Smooth muscle cell of the umbilical artery (primary cell): ENCODE results near the gene TMC8. TPM values are rescaled to one million over a fixed set of nuclear protein-coding genes. Genes with fewer than 3 reads are reported as not detected.

Experiments used
- total RNA-seq: library from RNA; depleted of rRNA; stranded (reverse); fragments of >200 nt; gene quantifications from 2 replicates; pipeline ENCODE4 v1.2.3, GENCODE V29; 2014

The TMC8 gene, protein sequence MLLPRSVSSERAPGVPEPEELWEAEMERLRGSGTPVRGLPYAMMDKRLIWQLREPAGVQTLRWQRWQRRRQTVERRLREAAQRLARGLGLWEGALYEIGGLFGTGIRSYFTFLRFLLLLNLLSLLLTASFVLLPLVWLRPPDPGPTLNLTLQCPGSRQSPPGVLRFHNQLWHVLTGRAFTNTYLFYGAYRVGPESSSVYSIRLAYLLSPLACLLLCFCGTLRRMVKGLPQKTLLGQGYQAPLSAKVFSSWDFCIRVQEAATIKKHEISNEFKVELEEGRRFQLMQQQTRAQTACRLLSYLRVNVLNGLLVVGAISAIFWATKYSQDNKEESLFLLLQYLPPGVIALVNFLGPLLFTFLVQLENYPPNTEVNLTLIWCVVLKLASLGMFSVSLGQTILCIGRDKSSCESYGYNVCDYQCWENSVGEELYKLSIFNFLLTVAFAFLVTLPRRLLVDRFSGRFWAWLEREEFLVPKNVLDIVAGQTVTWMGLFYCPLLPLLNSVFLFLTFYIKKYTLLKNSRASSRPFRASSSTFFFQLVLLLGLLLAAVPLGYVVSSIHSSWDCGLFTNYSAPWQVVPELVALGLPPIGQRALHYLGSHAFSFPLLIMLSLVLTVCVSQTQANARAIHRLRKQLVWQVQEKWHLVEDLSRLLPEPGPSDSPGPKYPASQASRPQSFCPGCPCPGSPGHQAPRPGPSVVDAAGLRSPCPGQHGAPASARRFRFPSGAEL
- total RNA-seq = not detected in 2 replicates

DNA sequence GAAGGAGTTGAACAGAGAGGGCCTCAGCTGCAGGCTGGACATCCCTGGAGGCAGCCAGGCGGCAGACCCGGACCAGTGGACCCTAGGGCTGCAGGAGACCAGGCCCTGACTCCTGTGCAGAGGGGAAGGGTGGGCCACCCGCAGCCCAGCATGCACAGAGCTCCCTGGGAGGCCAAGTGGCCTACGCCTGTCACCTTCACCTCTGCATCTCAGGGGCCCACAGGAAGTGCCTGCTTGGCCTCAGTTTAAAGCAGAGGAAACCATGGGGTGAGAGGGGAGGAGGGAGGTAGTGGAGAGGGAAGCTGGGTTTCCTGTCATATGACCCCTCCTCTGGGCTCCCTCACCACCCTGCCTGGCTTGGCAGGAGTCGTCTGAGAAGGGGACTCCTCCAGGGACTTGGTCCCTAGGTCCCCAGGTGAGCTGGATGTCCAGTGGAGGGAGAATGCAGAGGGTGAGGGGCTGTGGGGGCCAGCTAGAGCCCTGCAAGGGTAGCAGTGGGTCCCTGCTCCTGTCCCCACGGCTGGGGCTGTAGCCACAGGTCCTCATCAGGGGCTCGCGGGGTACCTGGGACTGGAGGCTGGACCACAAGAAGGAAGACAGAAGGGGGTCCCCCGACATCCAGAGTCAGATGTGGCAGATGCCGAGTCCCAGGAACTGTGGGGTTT is at the start of gene TMC8:
Gene TMC8, plus strand, starts transcription at position 335 of the 665 bp plus-strand sequence. CDS start 818 bp downstream, outside the sequence.

DNA sequence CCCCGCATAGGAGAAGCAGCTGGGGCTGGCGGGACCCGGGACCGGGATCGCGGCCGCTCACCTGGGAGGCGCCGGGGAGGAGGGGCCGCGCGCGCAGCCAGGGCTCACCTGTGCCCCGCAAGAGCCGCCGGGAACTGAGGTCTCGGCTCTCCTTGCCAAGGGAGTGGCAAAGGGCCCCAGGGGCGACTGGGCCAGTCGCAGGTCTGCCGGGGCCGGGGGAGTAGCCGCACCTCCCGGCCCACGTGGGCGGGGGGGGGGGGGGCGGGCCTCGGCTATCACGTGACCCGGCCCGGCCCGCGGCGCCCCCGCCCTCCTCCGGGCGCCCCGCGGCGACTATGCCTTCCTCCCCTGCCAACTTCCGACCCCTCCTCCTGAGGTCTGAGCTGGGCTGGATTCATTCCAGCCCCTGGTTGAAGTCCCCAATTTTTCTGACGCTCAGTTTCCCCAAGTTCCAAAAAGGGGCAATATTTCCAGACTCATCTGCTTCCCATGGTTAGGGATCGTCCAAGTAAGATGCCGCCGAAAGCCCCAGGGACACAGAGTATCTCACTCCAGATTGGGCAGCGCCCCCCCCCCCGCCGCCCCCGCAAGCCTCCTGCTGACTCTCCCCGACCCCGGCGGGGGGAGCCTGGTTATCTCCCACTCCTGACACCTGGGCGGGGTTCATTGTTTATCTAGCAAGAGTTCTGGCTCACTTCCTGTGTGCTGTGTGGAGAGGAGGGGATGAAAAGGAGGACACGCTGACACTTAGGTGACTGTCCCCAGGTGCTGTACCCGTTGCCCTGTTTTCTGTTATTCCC is 1.8 kb upstream of the TMC8 start, which contains the start of gene TMC6:
Gene TMC6, minus strand, starts transcription at position 205 of the 800 bp plus-strand sequence. CDS start 1,923 bp downstream, outside the sequence.

DNA sequence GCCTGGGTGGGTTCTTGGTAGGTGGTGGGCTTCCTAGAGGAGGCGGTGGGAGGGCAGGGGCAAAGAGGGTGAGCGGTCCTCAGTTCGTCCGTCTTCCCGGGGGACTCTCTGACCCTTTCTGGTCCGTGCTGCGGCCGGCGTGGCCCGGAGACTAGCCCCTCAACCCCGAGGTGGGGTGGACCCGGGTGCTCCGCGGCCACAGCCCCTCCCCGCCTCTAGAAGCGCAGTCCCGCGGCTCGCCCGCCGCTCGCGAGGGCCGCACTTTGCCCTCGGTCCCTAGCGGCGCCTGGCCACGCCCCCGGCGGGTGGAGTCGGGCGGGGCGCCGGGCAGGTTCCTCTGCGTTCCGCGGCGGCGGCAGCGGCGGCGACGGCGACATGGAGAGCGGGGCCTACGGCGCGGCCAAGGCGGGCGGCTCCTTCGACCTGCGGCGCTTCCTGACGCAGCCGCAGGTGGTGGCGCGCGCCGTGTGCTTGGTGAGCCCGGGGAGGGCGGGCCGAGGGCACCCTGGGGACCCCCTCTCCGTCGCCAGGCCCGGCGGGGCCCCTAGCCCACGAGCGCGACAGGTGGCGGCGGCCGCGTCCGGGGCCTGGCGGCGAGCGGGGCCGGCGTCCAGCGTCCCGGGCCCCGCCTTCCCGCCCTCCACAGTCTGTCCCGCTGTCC is 37.8 kb downstream of the TMC8 start, which contains the start of gene SYNGR2:
Gene SYNGR2, plus strand, starts transcription at position 340 of the 661 bp plus-strand sequence. Its CDS starts 36 bp downstream, at position 376.

DNA sequence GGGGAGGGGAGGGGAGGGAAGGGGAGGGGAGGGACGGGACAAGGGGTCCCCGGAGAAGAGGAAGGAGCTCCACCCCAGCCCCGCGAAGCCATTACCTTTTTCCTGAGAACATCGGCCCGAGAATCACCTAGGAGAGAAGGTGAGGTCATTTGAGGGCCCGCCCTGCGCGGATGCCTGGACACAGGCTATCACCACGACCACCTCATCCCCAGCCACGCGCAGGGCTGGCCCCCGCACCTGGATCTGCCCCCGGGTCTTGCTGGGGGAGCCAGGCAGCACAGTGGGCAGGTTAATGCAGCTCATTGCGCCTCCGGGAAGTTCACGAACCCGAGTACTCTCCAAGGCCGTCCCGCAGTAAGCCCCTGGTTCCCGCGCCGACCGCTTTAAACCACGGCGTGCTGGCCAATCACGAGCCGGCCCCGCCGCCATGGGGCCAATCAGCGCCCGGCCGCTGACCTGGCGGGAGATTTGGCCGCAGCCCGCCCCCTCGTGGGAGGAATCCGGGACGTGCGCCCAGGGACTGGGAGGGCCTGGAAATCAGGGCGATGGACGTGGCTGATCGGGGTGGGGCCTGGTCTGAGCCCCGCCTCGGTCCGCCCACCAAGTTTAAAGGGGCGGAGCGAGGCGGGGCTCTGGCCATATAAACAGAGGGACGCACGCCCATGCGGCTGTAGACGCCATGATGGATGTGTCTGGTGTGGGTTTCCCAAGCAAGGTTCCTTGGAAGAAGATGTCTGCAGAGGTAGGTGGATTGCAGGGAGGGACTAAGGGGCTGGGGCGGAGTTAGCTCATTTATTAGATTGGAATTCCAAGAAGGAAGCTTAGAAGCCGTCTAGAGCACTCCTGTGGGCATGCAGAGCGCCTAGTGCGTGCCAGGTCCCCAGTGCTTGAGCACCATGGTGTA is 56.4 kb downstream of the TMC8 start, which contains the start of the genes AFMID and TK1:
Gene AFMID, plus strand, starts transcription at position 671 of the 904 bp plus-strand sequence. Its CDS starts 9 bp downstream, at position 680.
Gene TK1, minus strand, starts transcription at position 361 of the 904 bp plus-strand sequence. Its CDS starts 58 bp downstream, at position 303.

Other genes starting within 250 kb of the TMC8 start
- gene TNRC6C, start 172.1 kb upstream of the TMC8 start, total RNA-seq = 3.6 and 6.0 TPM in 2 replicates
- gene TMC6, start 2.0 kb upstream of the TMC8 start, total RNA-seq = 0.42 and 1.2 TPM in 2 replicates
- not detected in 2 replicates for gene C17orf99, start 15.6 kb downstream of the TMC8 start, total RNA-seq
- gene SYNGR2, start 37.8 kb downstream of the TMC8 start, total RNA-seq = 17.8 and 32.0 TPM in 2 replicates
- gene TK1, start 56.3 kb downstream of the TMC8 start, total RNA-seq = 15.1 and 45.9 TPM in 2 replicates
- gene AFMID, start 56.6 kb downstream of the TMC8 start, total RNA-seq = 24.6 and 26.4 TPM in 2 replicates
- 4.8 and 21.0 TPM in 2 replicates for gene BIRC5, start 83.5 kb downstream of the TMC8 start, total RNA-seq
- not detected in 2 replicates for gene TMEM235, start 100.9 kb downstream of the TMC8 start, total RNA-seq
- 10.2 and 81.4 TPM in 2 replicates for gene SOCS3, start 229.3 kb downstream of the TMC8 start, total RNA-seq
- 35.7 and 40.4 TPM in 2 replicates for gene PGS1, start 247.9 kb downstream of the TMC8 start, total RNA-seq